Stimulated activated CD4-positive, alpha-beta T cell treated with anti-CD3 and anti-CD28 coated beads, Interleukin-12 subunit alpha, Interleukin-12 subunit beta, amount 100 ng/mL, for 48 hours (primary cell): ENCODE measurements around the gene DGCR8.

Experiments used
- DNase-seq, 3 donors: peaks; one replicate each; pipeline ENCODE4 v3.0.0-alpha.2; 2020; ENCODE audit warnings: low read depth in 2 of 3, low spot score in 1 of 3

DGCR8 gene

GRCh38 chr22:20079745-20080444 lies at the start of gene DGCR8:
Gene DGCR8, plus strand, starts transcription at chr22:20080241. Its CDS starts 5,723 bp downstream, at chr22:20085964.
- peak; percentile 26 to 62 (median 31) for DNase-seq

DNA sequence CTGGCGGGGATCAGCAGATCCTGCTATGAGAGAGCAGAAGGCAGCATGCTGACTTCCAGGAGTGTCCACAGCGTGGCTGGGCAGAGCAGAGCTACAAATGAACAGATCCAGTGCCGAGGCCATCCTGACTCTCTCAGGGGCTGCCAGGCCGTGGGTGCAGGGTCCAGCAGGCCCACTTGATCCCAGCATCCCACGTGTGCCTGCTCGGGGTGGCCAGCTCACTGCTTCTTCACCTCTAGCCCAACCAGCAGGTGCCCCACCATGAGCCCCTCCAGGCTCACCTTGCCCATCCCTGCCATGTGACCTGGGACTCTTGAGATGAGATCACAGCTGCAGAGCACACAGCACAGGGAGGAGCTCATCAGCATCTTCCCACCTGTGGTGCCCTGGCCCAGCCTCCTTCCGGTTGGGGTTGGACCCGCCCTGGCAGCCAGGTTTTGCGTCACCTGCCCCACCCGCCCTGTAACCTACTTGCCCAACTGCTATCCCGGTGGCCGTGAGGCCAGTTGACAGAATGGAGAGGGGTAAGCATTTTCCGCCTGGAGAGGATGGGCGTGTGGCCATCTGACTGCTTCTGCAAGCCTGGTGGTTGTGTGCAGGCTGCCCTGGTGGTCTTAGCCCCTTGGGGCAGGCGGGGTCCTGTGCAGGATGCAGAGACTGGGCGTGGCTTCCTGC lies 48.2 kb upstream of the DGCR8 start:
- no peak for DNase-seq

GRCh38 chr22:20032407-20032991 lies 47.5 kb upstream of the DGCR8 start:
- DNase-seq = no peak

DNA sequence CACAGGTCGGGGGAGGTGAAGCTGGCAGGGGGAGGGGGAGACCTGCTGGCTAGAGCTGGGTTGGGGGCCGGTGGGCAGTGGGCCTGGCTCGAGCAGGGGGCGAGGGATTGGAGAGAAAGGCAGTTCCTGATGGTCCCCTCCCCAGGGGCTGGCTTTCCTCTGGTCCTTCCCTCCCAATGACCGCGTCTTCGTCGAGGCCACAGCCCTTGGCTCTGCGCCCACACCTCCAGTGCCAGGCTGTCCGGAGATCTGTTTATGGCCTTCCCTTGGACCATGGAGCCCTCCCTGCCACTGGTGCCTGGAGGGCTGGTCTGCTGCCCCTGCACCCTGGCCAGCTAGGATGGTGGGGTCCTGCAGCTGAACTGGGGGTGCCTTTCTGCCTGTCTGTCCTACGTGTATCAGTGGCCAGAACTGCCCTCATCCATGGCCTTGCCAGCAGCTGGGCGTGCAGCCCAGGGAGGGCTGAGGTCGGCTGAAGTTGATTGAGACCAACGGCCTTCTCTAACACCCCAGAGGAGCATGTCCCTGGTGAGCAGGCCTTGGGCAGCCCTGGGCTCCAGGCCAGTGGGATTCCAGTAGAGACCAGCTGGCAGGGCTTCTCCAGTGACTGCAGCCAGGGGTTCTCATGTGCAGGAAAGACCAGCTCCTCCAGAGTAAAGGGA lies 46.9 kb upstream of the DGCR8 start:
- DNase-seq = no peak

GRCh38 chr22:20034143-20034542 lies 45.9 kb upstream of the DGCR8 start:
- DNase-seq = no peak

DNA sequence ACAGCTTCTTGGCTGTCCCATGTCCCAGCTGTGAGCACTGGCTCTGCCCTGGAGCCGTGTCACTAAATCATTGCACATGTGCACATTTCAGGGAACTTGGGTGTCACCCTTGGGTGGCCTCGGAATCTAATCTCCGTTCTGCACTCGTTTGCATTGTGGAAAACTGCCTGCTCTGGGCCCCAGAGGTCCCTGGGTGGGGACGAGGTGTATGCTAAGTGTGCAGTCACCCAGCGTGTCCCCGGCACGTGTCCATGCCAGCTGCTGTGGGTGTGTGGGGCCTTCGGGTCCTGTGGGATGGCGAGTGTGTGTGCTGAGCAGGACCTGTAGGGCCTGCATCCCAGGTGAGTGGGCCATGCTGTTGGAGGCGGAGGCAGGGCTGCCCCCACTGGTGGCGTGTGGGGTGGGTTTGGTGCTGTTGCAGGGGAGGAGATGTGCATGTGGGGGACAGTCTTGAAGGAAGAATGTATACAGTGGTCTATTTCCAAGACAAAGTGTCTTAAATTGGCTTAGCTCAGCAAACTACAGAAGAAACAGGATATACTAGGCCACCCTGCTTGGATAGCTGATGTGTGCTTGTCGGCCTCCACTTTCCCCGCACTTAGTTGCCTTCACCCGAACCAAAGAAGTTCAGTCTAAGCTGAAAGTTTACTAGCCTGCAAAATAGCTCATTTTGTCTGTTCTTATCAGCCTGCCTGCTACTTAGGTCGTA lies 44.5 kb upstream of the DGCR8 start:
- DNase-seq = no peak

DNA sequence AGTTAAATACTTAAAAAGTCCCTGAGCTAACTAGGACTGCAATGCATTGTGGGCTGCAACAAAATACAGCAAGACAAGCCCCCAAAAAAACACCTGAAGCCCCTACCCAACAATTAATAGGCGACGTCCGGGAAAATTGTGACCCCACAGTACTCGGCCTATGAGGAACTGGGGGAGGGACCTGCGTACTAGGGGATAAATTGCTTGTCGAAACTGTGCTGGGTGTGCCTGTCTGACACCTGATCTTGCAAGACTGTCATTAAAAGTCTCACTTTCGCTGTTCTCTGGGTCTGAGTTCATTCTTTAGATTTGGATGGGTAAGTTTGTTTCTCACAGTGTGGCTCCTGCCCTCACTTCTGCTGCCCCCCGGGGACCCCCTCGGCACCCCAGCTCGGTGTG lies 44.0 kb upstream of the DGCR8 start:
- DNase-seq = no peak

DNA sequence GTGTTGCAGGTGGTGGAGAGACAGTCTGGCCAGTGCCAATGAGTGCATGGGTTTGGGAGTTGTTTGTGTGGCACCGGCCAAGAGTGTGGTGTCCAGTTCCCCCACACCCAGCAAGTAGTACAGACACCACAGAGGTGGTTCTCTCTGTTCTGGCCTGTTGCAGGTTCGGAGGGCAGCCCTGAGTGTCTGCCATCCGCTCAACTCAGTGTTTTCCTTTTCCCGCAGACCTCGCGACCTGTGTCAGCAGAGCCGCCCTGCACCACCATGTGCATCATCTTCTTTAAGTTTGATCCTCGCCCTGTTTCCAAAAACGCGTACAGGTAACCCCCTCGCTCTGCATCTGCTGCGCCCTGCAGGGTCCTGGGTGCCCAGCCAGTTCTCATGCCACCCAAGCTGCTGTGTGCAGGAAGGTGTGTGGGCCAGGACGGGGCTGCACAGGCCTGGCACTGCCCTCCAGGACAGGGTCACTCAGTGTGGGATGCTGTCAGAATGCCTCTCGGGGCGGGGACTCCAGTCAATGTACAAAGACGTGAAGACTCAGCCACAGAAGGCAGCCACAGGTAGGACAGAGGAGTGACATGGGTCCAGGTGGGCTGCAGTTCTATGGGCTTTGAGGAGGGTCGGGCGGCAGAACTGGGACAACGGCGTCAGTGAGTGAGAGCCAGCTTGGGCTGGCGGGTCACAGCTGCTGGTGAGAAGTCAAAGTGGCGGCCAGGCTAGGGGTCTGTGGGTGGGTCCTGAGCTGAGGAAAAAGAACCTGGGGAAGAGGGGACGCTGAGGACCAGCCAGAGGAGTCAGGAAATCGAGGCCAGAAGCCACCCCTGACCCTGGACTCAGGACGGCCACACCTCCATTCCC lies 43.3 kb upstream of the DGCR8 start:
- DNase-seq = no peak

- no peak for DNase-seq
Measured at GRCh38 chr22:20037419-20037818, 42.6 kb upstream of the DGCR8 start.

DNA sequence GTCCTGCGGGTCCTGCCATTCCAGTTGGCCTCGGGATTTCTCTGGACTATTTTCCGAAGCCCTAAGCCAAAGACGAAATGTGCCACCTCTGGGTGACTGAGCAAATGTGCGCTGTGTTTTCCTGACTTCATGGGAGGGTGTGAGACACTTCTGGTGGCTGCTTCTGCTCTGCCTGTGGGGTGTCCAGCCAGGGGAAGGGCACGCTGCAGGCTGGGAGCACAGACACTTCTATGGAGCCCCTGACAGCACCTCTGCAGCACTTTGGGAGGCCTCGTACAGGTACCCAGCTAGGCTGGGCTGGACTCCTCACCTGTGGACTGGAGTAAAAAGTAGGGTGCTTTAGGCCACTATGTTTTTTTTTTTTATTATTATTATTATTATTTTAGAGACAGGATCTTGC lies 41.5 kb upstream of the DGCR8 start:
- no peak for DNase-seq

DNA sequence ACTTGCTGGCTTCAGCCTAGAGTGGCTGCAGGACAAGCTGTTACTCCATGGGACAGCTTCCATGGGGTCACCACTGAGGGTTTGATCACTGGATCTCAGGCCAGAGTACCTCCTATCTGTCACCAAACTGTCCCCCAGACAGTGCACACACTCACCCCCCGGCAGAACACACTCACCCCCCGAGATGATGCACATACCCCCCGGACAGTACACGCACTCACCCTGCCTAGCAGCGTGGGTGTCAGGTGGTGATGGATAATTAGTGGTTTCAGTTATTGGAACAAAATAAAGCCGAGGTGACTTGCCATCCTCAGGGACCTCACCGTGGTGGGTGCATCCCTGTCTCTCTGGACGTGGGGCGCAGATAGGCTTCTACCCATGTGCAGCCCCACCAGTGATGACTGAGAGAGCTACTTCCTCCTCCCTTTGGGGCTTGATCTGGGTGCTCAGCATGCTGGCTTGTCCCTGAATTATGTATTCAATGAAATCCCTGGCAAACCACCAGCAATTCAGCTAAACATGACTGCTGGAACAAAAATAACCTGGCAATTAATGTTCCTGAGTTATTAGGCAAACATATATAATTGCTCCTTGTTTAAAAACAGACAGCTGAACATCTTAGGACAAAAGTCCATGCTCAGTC lies 40.2 kb upstream of the DGCR8 start:
- DNase-seq = no peak

DNA sequence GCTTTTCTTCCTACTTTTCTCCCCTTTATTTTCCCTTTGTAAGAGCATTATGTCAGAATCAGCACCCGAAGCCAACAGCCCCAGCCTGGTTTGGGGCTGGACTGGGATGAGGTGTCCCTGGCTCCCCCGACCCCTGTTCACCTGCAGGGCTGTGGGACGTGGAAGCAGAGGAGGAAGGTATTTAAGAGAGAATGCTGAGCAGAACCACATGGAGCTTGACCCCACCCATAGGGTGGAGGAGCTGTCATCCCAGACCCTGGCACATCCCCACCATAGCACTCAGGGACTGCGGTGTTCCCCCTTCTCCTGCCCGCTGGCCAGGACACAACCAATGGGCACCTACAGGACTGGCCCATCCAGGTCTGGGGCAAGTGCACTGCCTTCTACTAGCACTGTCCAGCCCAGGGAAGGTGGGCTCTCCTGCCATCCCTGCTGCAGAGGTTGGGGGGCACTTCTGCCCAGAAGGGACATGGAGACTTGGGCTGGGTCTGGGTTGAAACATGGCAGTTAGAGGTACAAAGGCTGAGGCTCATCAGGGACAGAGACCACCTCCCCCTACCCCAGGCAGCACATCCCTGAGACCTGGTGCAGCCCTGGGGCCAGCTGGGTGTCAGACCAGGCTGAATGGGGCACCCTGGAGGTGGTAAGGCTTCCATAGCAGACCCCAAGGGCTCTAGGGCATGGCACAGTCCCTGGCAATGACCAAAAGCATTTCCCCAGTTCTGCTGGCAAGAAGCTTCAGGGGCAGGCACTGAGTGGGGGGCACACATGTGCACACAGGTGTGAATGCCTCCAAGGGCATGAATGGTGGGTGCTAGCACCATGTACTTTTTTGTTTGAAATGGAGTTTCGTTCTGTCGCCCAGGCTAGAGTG lies 39.5 kb upstream of the DGCR8 start:
- no peak for DNase-seq

DNA sequence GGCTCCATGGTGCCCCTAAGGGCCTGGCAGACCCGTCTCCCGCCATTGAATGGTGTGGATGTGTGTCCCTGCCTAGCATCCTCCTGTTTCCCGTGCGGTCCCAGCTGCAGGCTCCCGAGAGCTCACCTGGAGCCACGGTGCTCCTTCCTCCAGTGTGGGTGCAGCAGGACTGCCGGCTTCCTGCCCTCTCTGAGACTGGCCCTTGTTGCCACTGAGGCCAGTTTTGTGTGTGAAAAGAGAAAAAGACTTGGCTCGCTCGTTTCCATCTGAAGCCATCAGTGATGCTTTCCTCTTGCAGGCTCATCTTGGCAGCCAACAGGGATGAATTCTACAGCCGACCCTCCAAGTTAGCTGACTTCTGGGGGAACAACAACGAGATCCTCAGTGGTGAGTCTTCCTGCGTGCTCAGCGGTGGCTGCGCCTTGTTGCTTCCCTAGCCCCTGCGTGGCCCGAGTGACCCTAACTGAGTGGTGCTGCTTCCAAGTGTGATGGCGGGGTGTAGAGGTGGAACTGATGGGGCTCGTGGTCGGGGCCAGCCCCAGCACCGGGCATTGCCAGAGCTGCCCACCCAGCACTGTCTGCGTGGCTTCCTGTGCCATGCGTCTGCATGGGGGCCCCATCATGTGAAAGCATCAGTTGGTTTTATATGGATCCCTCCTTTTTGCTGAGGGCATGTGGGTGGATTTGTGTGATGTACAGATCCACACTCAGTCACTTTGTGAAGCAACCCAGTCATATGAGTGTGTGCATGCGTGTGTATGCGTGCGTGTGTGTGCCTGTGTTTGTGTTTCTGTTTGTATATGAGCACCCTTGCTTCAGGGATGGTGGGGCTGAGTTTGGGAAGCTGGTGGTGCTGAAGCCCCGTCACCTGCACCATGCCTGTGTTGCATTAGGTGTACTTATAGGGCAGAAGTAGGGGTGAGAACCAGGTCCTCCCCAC lies 36.7 kb upstream of the DGCR8 start:
- no peak for DNase-seq

GRCh38 chr22:20043997-20044342 lies 36.1 kb upstream of the DGCR8 start:
- no peak for DNase-seq

DNA sequence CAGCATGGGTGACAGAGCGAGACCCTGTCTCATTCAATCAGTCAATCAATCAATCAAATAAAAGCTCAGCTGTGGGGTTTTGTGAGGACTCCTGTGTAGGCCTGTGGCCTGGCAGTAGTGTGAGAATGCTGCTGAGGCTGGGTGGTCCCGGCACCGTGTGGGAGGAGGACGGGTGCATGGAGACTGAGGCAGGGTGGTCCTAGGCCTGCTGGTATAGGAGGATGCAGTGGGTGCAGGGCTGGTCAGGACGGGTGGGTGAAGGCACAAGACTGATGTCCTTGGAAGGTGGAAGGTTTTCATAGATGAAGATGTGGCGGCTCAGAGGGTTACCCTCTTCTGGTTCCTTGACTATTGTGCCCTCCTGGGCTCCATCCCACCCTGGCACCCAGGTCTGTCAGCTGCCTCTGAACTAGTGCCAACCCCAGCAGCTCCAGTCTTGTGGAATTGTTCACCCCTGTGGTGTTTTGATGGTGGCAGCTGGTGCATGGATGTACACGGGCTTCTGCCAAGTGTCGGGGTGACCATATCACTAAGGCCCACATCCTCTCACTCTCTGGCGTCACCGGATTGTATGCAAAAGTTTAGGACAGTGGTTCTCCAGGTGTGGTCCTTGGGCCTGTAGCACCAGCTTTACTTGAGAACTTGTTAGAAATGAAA lies 35.4 kb upstream of the DGCR8 start:
- no peak for DNase-seq

- no peak for DNase-seq
Measured at GRCh38 chr22:20046730-20047129, 33.3 kb upstream of the DGCR8 start.

DNA sequence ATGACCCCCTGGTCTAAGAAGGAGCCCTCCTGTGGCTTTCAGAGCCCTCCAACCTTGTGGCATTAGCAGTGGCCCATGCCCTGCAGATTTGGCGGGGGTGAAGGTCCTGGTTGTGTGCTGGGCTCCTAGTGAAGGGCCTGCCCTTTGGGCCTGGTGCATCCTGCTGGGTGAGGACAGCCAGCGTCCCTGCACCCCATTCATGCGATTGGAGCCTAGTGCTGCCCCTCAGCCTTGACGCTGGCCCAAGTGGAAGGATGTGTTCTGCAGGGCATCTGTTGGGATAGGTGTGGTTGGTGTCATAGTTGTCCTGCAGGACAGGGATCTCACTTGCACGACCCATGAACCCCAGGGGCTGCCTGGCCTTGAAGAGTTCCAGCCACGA lies 28.1 kb upstream of the DGCR8 start:
- DNase-seq = no peak
